ENCODE results near the gene OR4E1. TPM values are rescaled to one million over a fixed set of nuclear protein-coding genes. Genes with fewer than 3 reads are reported as not detected.

OR4E1 gene
- polyA plus RNA-seq, 3 donors, result not detected

DNA sequence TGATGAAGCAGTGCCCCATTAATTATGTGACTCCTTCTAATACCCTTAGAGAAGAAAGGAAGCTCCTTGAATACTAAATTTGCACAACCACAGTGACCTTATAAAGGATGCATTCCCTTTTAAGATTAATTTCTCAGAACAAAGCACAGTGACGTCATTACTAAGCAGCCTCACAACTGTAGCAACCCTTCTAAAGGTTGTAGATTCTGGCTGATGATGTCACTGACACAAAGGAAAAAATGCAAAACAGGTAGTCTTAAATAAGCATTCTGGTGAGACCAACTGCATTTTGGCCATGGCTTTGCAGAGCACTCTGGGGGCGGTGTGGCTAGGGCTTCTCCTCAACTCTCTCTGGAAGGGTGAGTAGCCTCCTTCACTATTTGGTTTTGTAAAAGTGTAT, 38.4 kb upstream of the OR4E1 start:
- H3K27ac ChIP-seq (ENCODE audit: low read depth in 1 of 2, low read length in 2 of 2), result no peak overlapping the region
- no peaks in the 10 kb centered on the region for H3K36me3 Mint-ChIP-seq
- H3K9me3 ChIP-seq (replicated peaks in 1 of 2; ENCODE audit: control insufficient read depth in 1 of 2, insufficient read depth in 1 of 2, low read length in 2 of 2), result peaks cover 0 to 5% of the 10 kb centered on the region in 2 donors
- H3K9ac ChIP-seq (ENCODE audit: insufficient read depth, low read length, poor library complexity, severe bottlenecking), result no peak overlapping the region
- H3K36me3 ChIP-seq (replicated peaks in 1 of 2; ENCODE audit: control insufficient read depth in 1 of 2, insufficient read depth in 2 of 2, low read length in 2 of 2), result no peaks in the 10 kb centered on the region
- H3K4me3 ChIP-seq (replicated peaks in 1 of 3; ENCODE audit: low read depth in 2 of 3, low read length in 3 of 3), result no peak overlapping the region
- no peaks in the 10 kb centered on the region for H4K20me1 ChIP-seq (ENCODE audit: insufficient read depth, low read length)
- no peak for DNase-seq
- no peak overlapping the region for H3K4me2 ChIP-seq (replicated peaks; ENCODE audit: extremely low read depth, low read length, poor library complexity, severe bottlenecking)
- H3K27ac Mint-ChIP-seq, result no peak overlapping the region
- WGBS (ENCODE audit: insufficient coverage), result no CpG with 5 or more reads among the region's 2 CpGs
- H2AFZ ChIP-seq (ENCODE audit: insufficient read depth, low read depth, low read length, poor library complexity, severe bottlenecking), result no peak overlapping the region
- H3K27me3 ChIP-seq (ENCODE audit: control insufficient read depth in 2 of 2, insufficient read depth in 2 of 2, low read length in 2 of 2), result peaks cover 0 to 2% of the 10 kb centered on the region in 2 donors
- no peaks in the 10 kb centered on the region for H3K79me2 ChIP-seq (ENCODE audit: insufficient read depth, low read length)
- no peak overlapping the region for H3K4me3 Mint-ChIP-seq
- no peaks in the 10 kb centered on the region for H3K4me1 Mint-ChIP-seq
- intact Hi-C loops (cut with micrococcal nuclease), result no loop called here
- H3K9me3 Mint-ChIP-seq, result peaks cover 0 to 10% (median 3%) of the 10 kb centered on the region in 7 donors
- H3K27me3 Mint-ChIP-seq (ENCODE audit: low read depth in 3 of 3), result peaks cover 5 to 13% (median 8%) of the 10 kb centered on the region in 3 donors
- H3K4me1 ChIP-seq (ENCODE audit: control insufficient read depth in 1 of 2, insufficient read depth in 2 of 2, low read length in 2 of 2), result no peaks in the 10 kb centered on the region
- TF ChIP-seq, protein P1, sequence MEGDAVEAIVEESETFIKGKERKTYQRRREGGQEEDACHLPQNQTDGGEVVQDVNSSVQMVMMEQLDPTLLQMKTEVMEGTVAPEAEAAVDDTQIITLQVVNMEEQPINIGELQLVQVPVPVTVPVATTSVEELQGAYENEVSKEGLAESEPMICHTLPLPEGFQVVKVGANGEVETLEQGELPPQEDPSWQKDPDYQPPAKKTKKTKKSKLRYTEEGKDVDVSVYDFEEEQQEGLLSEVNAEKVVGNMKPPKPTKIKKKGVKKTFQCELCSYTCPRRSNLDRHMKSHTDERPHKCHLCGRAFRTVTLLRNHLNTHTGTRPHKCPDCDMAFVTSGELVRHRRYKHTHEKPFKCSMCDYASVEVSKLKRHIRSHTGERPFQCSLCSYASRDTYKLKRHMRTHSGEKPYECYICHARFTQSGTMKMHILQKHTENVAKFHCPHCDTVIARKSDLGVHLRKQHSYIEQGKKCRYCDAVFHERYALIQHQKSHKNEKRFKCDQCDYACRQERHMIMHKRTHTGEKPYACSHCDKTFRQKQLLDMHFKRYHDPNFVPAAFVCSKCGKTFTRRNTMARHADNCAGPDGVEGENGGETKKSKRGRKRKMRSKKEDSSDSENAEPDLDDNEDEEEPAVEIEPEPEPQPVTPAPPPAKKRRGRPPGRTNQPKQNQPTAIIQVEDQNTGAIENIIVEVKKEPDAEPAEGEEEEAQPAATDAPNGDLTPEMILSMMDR (IDR thresholded peaks at IDR 0.05), result no peak

DNA sequence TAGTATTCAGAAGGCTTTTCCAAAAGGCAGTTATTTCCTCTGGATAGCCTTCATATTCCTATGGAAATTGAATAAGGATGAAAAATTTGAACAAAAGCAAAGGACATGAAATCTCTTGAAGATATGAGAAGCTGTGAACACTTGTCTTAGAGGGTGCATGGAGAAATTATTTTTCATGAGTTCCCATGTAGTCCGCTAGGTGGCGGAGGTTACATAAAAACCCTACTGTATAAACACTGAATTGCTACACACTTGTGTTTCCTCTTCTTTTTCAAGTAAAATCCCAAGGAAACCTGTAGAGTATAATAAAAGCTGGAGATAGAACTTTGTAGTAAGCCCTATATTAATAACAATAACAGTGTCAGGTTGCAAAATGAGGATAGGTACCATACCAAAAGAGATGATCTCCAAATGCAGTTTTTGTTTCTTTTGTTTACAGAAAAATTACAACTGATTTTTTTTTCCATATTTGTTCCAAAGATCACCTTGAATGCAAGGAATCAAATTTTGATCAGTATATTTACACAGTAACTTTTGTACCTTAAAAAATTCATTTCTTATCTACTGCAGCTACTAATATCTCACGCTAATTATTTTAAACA, 37.8 kb upstream of the OR4E1 start:
- no CpG with 5 or more reads among the region's 3 CpGs for WGBS (ENCODE audit: insufficient coverage)
- Histone ChIP-seq H3K27me3 (ENCODE audit: control insufficient read depth in 2 of 2, insufficient read depth in 2 of 2, low read length in 2 of 2) (peaks cover 0 to 2% of the 10 kb centered on the region in 2 donors), H2AFZ (ENCODE audit: insufficient read depth, low read depth, low read length, poor library complexity, severe bottlenecking) (no peak overlapping the region), H3K36me3 (replicated peaks in 1 of 2; ENCODE audit: control insufficient read depth in 1 of 2, insufficient read depth in 2 of 2, low read length in 2 of 2) (no peaks in the 10 kb centered on the region), H3K4me2 (replicated peaks; ENCODE audit: extremely low read depth, low read length, poor library complexity, severe bottlenecking) (no peak overlapping the region), H3K9ac (ENCODE audit: insufficient read depth, low read length, poor library complexity, severe bottlenecking) (no peak overlapping the region), H3K4me3 (replicated peaks in 1 of 3; ENCODE audit: low read depth in 2 of 3, low read length in 3 of 3) (no peak overlapping the region), H3K4me1 (ENCODE audit: control insufficient read depth in 1 of 2, insufficient read depth in 2 of 2, low read length in 2 of 2) (no peaks in the 10 kb centered on the region), H4K20me1 (ENCODE audit: insufficient read depth, low read length) (no peaks in the 10 kb centered on the region), H3K79me2 (ENCODE audit: insufficient read depth, low read length) (no peaks in the 10 kb centered on the region), H3K27ac (ENCODE audit: low read depth in 1 of 2, low read length in 2 of 2) (no peak overlapping the region), H3K9me3 (replicated peaks in 1 of 2; ENCODE audit: control insufficient read depth in 1 of 2, insufficient read depth in 1 of 2, low read length in 2 of 2) (peaks cover 0 to 5% of the 10 kb centered on the region in 2 donors)
- intact Hi-C loops (cut with micrococcal nuclease), result no loop called here
- H3K27ac Mint-ChIP-seq, result no peak overlapping the region
- DNase-seq, result peak in 2 of 3 donors; percentile 4 to 7
- no peak overlapping the region for H3K4me3 Mint-ChIP-seq
- peaks cover 5 to 11% (median 8%) of the 10 kb centered on the region in 3 donors for H3K27me3 Mint-ChIP-seq (ENCODE audit: low read depth in 3 of 3)
- no peaks in the 10 kb centered on the region for H3K36me3 Mint-ChIP-seq
- peaks cover 0 to 10% (median 3%) of the 10 kb centered on the region in 7 donors for H3K9me3 Mint-ChIP-seq
- TF ChIP-seq, protein P1 (IDR thresholded peaks at IDR 0.05), result peak; percentile 91
- no peaks in the 10 kb centered on the region for H3K4me1 Mint-ChIP-seq

Measured in CD14-positive monocyte (primary cell).